ENCODE measurements around the gene GRM1. TPM values are rescaled to one million over a fixed set of nuclear protein-coding genes. Genes with fewer than 3 reads are reported as not detected.

GRM1 gene
- total RNA-seq, 1 donor from 2014 or later = not detected

GRCh38 chr6:146028252-146028795 lies 538 bp upstream of the GRM1 start:
- peak overlapping the region; percentile 35 for H3K4me3 ChIP-seq (ENCODE audit: low read depth, low read length)

GRCh38 chr6:146029573-146030184 lies 817 bp downstream of the GRM1 start:
- H3K4me3 ChIP-seq (ENCODE audit: low read depth, low read length) = no peak overlapping the region
- no peak for TF ChIP-seq CTCF (conservative IDR thresholded peaks at IDR 0.05; ENCODE audit: low read depth, low read length)
- no peak for DNase-seq (ENCODE audit: low read depth)

More at GRCh38 chr6:146028252-146028795, 538 bp upstream of the GRM1 start:
- DNase-seq (ENCODE audit: low read depth) = no peak
- TF ChIP-seq CTCF (conservative IDR thresholded peaks at IDR 0.05; ENCODE audit: low read depth, low read length) = no peak

- H3K4me3 ChIP-seq (ENCODE audit: low read depth, low read length) = no peak overlapping the region
- no peak for DNase-seq (ENCODE audit: low read depth)
- TF ChIP-seq CTCF (conservative IDR thresholded peaks at IDR 0.05; ENCODE audit: low read depth, low read length) = no peak
These were observed 3.5 kb downstream of the GRM1 start for GRCh38 chr6:146032387-146032786.

- no peak for DNase-seq (ENCODE audit: low read depth)
- TF ChIP-seq CTCF (conservative IDR thresholded peaks at IDR 0.05; ENCODE audit: low read depth, low read length) = no peak
- no peak overlapping the region for H3K4me3 ChIP-seq (ENCODE audit: low read depth, low read length)
These were observed 11.5 kb downstream of the GRM1 start for GRCh38 chr6:146040360-146040759.

- DNase-seq (ENCODE audit: low read depth) = no peak
These were observed 12.4 kb downstream of the GRM1 start for GRCh38 chr6:146041282-146041681.

GRCh38 chr6:146047371-146047770 lies 18.5 kb downstream of the GRM1 start:
- H3K4me3 ChIP-seq (ENCODE audit: low read depth, low read length) = no peak overlapping the region
- TF ChIP-seq CTCF (conservative IDR thresholded peaks at IDR 0.05; ENCODE audit: low read depth, low read length) = no peak
- no peak for DNase-seq (ENCODE audit: low read depth)

More at GRCh38 chr6:146041282-146041681, 12.4 kb downstream of the GRM1 start:
- H3K4me3 ChIP-seq (ENCODE audit: low read depth, low read length) = no peak overlapping the region
- peak; percentile 68 for TF ChIP-seq CTCF (conservative IDR thresholded peaks at IDR 0.05; ENCODE audit: low read depth, low read length)

- no peak overlapping the region for H3K4me3 ChIP-seq (ENCODE audit: low read depth, low read length)
- peak; percentile 25 for TF ChIP-seq CTCF (conservative IDR thresholded peaks at IDR 0.05; ENCODE audit: low read depth, low read length)
- no peak for DNase-seq (ENCODE audit: low read depth)
These were observed 21.3 kb downstream of the GRM1 start for GRCh38 chr6:146050168-146050567.
